ENCODE measurements around the gene ACER3. TPM values are rescaled to one million over a fixed set of nuclear protein-coding genes. Genes with fewer than 3 reads are reported as not detected.

Gene ACER3
- total and polyA plus RNA-seq, 11 donors, result 3.2 to 17.0 (median 9.8) TPM

DNA sequence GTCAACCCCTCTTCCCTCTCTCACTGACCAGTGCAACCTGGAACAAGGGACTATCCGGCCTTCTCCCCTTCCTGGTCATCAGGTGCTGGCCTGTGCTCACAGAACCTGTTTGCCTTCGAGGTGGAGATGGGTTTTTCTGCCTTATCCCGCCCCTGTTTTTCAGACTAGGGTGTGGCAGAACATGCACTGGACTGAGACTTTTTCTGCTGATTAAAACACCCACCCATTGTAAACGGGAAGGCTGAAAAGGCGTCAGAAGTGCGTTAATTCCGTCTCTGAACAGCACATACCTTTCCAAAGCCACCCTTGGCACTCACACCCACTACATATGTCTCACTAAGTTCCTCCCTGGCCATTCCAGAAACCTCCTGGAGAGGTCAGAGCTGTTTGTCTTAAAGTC is 169.1 kb downstream of the ACER3 start:
- peaks cover 0 to 33% (median 5%) of the 10 kb centered on the region in 9 donors for H3K27me3 ChIP-seq
- 76 to 85% (median 83%) methylated on average over 7 of the region's 7 CpGs for WGBS, 4 donors
- no peaks in the 10 kb centered on the region for H3K9me3 ChIP-seq
- ATAC-seq, result no peak
- no peak for DNase-seq
- peaks cover 0 to 9% (median 0%) of the 10 kb centered on the region in 12 donors for H3K4me1 ChIP-seq
- no peaks in the 10 kb centered on the region for H3K36me3 ChIP-seq
- TF ChIP-seq CTCF (IDR thresholded peaks at IDR 0.05), result no peak
- TF ChIP-seq POLR2A (IDR thresholded peaks at IDR 0.05), result no peak
- intact Hi-C loops (cut with DNase I), result loop anchor here in 4 of 10 donors (10.0 kb wide), 2 partner anchors 105 to 225 kb away; no protein-coding TSS in a partner anchor
- no peak overlapping the region for H3K27ac ChIP-seq
- H3K4me3 ChIP-seq, result no peak overlapping the region

DNA sequence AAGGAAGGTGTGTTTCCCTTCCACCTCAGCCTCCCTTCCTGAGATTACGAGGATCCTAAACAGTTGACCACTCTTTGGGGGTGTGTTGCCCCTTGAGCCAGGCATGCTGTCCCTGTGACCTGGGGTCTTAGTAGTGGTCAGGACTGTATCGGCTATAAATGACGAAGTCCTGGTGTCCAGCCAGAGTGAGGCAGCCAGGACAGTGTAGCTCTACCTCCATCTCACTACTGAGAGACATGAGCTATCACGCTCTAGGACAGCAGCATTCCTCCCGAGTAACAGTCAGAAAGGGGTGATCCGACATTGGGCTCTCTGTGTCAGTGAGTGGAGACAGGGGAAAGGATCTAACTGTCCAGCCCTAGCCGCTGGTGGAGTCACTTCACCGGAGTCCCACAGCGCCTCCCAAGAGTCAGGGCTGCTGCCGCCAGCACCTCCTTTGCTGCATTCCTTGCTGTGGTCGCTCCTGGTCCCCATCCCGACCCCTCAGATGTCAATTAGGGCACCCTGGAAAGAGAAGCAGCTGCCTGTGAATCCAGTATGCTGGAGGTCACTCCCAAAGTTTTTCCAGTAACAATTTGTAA is 170.2 kb downstream of the ACER3 start:
- intact Hi-C loops (cut with DNase I), result loop anchor here in 3 of 10 donors (10.0 kb wide), 2 partner anchors 106 to 226 kb away; no protein-coding TSS in a partner anchor
- H3K9me3 ChIP-seq, result no peaks in the 10 kb centered on the region
- H3K4me1 ChIP-seq, result peaks cover 0 to 9% (median 0%) of the 10 kb centered on the region in 12 donors
- no peaks in the 10 kb centered on the region for H3K36me3 ChIP-seq
- no peak overlapping the region for H3K4me3 ChIP-seq
- H3K27me3 ChIP-seq, result peaks cover 0 to 33% (median 5%) of the 10 kb centered on the region in 9 donors
- no peak overlapping the region for H3K27ac ChIP-seq
- 64 to 78% (median 77%) methylated on average over 8 to 12 of the region's 12 CpGs for WGBS, 4 donors
- DNase-seq (no peak), ATAC-seq (no peak)
- TF ChIP-seq POLR2A (IDR thresholded peaks at IDR 0.05) (no peak), CTCF (IDR thresholded peaks at IDR 0.05) (no peak)

DNA sequence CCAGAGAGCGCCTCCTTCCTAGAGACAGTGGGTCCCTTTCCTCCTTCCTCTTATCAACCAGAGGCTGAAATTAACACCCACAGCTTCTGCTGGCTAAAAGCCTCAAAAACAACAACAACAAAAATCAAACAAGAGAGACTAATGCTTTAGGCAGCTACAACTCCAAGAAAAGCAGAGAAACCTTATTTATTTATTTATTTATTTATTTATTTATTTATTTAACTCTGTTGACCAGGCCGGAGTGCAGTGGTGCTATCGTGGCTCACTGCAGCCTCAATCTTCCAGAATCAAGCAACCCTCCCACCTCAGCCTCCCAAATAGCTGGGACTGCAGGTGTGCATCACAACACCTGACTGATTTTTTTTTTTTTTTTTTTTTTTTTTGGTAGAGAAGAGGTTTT is 170.9 kb downstream of the ACER3 start:
- intact Hi-C loops (cut with DNase I), result loop anchor here in 3 of 10 donors (10.0 kb wide), 2 partner anchors 107 to 227 kb away; no protein-coding TSS in a partner anchor
- 84 to 92% (median 89%) methylated on average over 3 of the region's 3 CpGs for WGBS, 4 donors
- H3K36me3 ChIP-seq, result no peaks in the 10 kb centered on the region
- no peak for ATAC-seq
- H3K9me3 ChIP-seq, result no peaks in the 10 kb centered on the region
- peaks cover 0 to 33% (median 5%) of the 10 kb centered on the region in 9 donors for H3K27me3 ChIP-seq
- TF ChIP-seq POLR2A (IDR thresholded peaks at IDR 0.05) (no peak), CTCF (IDR thresholded peaks at IDR 0.05) (no peak)
- peaks cover 0 to 6% (median 0%) of the 10 kb centered on the region in 12 donors for H3K4me1 ChIP-seq
- H3K27ac ChIP-seq, result no peak overlapping the region
- H3K4me3 ChIP-seq, result no peak overlapping the region
- no peak for DNase-seq

- ATAC-seq, result no peak
- no peak for TF ChIP-seq CTCF (IDR thresholded peaks at IDR 0.05)
- no peak for TF ChIP-seq POLR2A (IDR thresholded peaks at IDR 0.05)
- Histone ChIP-seq H3K36me3 (no peaks in the 10 kb centered on the region), H3K9me3 (no peaks in the 10 kb centered on the region), H3K27me3 (peaks cover 1 to 57% (median 17%) of the 10 kb centered on the region in 9 donors), H3K4me1 (peaks cover 0 to 9% (median 5%) of the 10 kb centered on the region in 12 donors), H3K27ac (no peak overlapping the region), H3K4me3 (no peak overlapping the region)
- intact Hi-C loops (cut with DNase I), result loop anchor here in 3 of 10 donors (10.0 kb wide), 2 partner anchors 110 to 230 kb away; no protein-coding TSS in a partner anchor
- no peak for DNase-seq
- WGBS, 4 donors, result 83 to 100% (median 87%) methylated on average over 2 of the region's 2 CpGs
Observed at GRCh38 chr11:77035039-77035438, 174.3 kb downstream of the ACER3 start.

Data from heart left ventricle (tissue), 16 donors.